GM21447 (cell line): ENCODE results near the gene NUP93.

Experiments
- ATAC-seq: cut with Tn5 transposase; IDR thresholded peaks from one replicate; pipeline ENCODE4 v1.9.1; 2021; ENCODE audit not compliant: unreplicated experiment

NUP93 gene

GRCh38 chr16:56885446-56886162 is 155.7 kb downstream of the NUP93 start:
- no peak for ATAC-seq

GRCh38 chr16:56886296-56886695 is 156.4 kb downstream of the NUP93 start:
- no peak for ATAC-seq

GRCh38 chr16:56886826-56887225 is 156.9 kb downstream of the NUP93 start:
- ATAC-seq, result no peak

DNA sequence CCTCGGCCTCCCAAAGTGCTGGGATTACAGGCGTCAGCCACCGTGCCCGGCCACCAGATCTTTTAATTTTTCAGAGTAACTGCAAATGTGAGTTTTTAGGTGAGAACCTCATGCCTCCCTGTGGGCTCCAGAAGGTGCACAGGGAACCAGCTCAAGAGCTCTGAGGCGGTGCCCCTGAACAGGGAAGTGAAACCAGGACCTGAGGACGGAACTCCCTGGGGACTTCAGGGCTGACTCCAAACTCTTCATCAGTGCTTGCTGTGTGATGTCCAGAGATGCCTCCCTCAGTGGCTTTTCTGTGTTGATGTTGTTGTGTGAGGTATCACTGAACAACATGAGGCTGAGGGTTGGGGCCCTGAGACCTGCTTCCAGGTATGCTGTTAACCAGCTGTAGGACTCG is 158.9 kb downstream of the NUP93 start:
- no peak for ATAC-seq

- ATAC-seq, result no peak
Observed at GRCh38 chr16:56889206-56889605, 159.3 kb downstream of the NUP93 start.

GRCh38 chr16:56891685-56892084 is 161.8 kb downstream of the NUP93 start:
- no peak for ATAC-seq

GRCh38 chr16:56892705-56893104 is 162.8 kb downstream of the NUP93 start:
- ATAC-seq, result no peak

DNA sequence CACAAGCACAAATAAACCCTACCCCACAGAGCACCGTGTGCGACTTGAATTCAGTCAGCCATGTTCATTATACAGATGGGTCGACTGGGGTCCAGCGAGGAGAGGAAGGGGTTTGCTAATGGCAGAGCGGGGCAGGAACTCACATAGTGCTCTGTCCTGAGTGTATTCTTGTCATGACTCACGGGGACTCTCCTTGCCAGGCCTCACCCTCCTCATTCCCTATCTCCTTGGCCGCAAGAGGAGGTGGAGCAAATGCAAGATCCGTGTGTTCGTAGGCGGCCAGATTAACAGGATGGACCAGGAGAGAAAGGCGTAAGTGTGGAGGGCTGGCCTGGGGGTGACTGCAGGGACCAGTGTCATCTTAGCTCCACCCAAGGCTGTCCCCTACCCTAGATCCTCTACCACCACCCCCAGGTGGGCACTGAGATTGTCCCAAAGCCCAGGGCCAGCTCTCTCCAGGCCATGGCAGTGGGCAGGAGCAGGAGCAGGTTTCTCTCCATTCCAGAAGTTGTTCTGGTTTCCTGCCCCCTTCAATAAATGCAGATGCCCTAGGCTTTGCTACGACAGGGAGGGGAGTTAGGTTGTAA is 164.5 kb downstream of the NUP93 start:
- no peak for ATAC-seq

GRCh38 chr16:56895813-56896212 is 165.9 kb downstream of the NUP93 start:
- no peak for ATAC-seq

DNA sequence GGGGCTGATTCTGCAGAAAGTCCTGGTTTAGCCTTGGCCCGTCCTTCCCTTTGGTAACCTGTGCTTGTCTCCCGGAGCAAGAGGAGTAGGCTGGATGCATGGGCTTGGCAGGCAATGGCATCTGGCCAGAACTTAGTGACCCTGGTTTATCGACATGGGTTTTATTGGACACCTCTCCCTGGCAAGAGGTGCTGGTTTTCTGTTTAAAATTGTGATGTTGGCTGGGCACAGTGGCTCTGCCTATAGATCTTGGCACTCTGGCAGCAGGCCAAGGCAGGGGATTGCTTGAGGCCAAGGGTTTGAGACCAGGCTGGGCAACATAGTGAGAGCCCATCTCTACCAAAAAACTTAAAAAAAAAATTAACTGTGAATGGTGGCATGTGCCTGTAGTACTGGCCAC is 166.3 kb downstream of the NUP93 start:
- no peak for ATAC-seq

DNA sequence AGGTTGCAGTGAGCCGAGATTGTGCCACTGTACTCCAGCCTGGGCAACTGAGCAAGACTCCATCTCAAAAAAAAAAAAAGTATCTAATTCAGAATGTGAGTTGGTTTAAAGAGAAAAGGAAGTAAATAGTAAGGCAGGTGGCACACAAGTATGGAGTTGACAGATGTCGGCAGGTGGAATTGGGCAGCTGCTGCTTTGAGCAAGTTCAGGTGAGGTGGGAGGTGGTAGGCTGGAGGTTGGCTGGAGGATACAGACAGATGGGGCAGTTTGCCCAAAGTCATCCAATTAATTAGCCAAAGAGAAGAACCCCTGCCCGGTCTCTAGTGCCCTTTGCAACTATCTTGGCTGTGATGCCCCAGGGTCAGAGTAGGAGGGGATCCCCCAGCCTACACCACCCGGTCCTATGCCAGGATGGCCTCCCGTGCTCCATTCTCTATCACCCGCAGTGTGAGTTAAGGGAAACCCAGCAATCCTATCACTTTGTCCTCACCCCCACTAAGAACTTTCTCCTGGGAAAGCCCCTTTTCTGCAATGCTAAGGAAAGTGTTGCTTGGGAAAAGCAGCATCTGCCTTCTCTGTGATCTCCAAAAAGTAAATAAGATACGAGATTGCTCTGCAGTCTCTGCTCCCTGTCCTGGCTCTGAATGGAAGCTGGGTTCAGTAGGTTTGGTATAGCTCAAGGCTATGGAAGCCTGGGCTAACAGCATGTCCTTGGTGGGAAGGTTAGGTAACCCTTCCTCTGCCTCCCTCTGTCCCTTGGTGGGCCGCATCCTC is 167.3 kb downstream of the NUP93 start:
- ATAC-seq, result no peak

GRCh38 chr16:56898847-56899246 is 168.9 kb downstream of the NUP93 start:
- ATAC-seq, result peak; percentile 84
